GM18951 (cell line): ENCODE data around the gene OR4E1.
"Not testable (repeated sequence)": the region's sequence is repeated elsewhere in the genome, so short reads cannot be mapped to it uniquely, and the experiment has no call there.

Source experiments
- POLR2A ChIP-seq: IDR thresholded peaks from 4 replicates; pipeline ENCODE4 v1.6.1; 2011; ENCODE audit warnings: mild to moderate bottlenecking; ENCODE audit not compliant: insufficient read length, insufficient read depth; ENCODE audit errors: extremely low read depth
- in situ Hi-C: fragments of 300-500 bp; cut with MboI; formaldehyde crosslinking; loops from one replicate; pipeline ENCODE4 v1.12.0; 2022; ENCODE audit warnings: low sequenced_read_pairs, mixed read lengths, inconsistent platforms; ENCODE audit not compliant: unreplicated experiment

Gene OR4E1, protein sequence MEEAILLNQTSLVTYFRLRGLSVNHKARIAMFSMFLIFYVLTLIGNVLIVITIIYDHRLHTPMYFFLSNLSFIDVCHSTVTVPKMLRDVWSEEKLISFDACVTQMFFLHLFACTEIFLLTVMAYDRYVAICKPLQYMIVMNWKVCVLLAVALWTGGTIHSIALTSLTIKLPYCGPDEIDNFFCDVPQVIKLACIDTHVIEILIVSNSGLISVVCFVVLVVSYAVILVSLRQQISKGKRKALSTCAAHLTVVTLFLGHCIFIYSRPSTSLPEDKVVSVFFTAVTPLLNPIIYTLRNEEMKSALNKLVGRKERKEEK

GRCh38 chr14:21673718-21674117, at the start of gene OR4E1:
TSS of gene OR4E1 (minus strand) at chr14:21673818. CDS start at chr14:21670935, 2,883 bp downstream.
- no peak for TF ChIP-seq POLR2A
- in situ Hi-C loops: no loop called here

DNA sequence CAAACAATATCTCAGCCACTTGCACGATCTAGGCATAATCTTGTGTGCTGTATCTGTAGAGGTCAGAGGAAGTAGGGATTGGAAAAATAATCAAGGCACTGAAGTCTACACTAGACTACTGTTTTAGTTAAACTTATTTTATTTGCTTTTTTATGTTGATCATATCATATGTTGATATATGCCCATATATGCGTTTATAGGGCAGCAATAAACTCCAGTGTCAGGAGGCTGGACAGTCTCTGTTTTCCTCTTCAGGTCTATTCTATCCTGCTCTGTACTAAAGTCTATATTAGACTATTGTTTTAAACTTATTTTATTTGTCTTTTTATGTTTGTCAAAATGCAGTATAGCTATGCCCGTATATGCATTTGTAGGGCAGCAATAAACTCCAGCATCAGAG, 47.9 kb upstream of the OR4E1 start:
- in situ Hi-C loops: no loop called here
- no peak for TF ChIP-seq POLR2A

DNA sequence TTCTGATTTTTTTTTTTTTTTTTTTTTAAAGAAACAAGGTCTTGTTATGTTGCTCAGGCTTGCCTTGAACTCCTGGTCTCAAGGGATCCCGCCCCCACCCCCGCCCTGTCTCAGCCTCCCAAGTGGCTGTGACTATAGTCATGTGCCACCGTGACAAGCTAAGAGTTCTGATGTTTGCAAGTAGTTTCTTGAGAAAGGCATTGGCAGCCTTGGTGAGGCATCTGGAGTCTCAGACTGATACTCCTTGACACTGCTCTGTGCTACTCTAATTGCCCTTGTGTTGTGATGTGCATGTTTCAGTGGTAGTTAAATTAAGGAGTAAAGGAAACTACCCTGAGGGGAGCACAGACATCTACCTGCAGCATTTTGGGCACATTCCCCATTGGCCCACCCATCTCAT, 46.2 kb upstream of the OR4E1 start:
- no peak for TF ChIP-seq POLR2A
- in situ Hi-C loops: no loop called here

GRCh38 chr14:21714318-21714929, 40.8 kb upstream of the OR4E1 start:
- in situ Hi-C loops: no loop called here
- TF ChIP-seq POLR2A: no peak

DNA sequence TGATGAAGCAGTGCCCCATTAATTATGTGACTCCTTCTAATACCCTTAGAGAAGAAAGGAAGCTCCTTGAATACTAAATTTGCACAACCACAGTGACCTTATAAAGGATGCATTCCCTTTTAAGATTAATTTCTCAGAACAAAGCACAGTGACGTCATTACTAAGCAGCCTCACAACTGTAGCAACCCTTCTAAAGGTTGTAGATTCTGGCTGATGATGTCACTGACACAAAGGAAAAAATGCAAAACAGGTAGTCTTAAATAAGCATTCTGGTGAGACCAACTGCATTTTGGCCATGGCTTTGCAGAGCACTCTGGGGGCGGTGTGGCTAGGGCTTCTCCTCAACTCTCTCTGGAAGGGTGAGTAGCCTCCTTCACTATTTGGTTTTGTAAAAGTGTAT, 38.4 kb upstream of the OR4E1 start:
- in situ Hi-C loops: no loop called here
- no peak for TF ChIP-seq POLR2A

DNA sequence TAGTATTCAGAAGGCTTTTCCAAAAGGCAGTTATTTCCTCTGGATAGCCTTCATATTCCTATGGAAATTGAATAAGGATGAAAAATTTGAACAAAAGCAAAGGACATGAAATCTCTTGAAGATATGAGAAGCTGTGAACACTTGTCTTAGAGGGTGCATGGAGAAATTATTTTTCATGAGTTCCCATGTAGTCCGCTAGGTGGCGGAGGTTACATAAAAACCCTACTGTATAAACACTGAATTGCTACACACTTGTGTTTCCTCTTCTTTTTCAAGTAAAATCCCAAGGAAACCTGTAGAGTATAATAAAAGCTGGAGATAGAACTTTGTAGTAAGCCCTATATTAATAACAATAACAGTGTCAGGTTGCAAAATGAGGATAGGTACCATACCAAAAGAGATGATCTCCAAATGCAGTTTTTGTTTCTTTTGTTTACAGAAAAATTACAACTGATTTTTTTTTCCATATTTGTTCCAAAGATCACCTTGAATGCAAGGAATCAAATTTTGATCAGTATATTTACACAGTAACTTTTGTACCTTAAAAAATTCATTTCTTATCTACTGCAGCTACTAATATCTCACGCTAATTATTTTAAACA, 37.8 kb upstream of the OR4E1 start:
- no peak for TF ChIP-seq POLR2A
- in situ Hi-C loops: no loop called here

DNA sequence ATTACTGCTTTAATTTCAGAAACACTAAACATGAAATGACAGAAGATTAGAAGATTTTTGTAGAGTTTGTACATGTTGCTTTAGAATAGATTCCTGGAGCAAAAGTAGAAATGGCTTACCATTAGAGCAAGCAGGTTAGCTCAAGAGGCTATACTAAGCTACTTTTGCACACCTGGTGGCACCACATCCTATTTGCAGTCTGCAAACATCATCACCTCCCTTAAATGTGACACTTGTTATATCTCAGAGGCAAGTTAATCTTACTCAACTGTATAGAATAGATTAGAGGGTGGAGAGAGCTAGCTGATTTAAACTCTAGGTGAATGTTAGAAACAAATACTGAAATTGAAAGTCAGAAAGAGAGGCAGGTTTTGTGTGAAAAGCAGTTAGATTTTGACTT, 30.7 kb upstream of the OR4E1 start:
- in situ Hi-C loops: no loop called here
- no peak for TF ChIP-seq POLR2A

GRCh38 chr14:21703357-21704326, 30.0 kb upstream of the OR4E1 start:
- TF ChIP-seq POLR2A: no peak
- in situ Hi-C loops: no loop called here

DNA sequence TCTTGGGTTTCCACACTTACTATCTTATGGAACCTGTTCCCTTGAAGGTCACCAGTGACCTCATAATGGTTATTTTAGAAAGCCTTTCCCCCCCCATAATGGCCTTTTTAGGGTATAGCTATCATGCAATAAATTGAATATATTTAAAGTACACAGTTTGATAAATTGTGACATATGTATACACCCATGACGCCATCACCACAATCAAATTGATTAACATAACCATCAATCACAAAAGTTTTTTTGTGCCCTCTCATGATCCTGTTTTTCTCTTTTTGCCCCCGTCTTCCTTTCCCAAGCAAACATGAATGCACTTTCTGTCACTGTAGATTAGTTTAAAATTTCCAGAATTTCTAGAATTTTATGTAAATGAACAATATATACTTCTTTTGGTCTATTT, 28.7 kb upstream of the OR4E1 start:
- in situ Hi-C loops: no loop called here
- TF ChIP-seq POLR2A: no peak

DNA sequence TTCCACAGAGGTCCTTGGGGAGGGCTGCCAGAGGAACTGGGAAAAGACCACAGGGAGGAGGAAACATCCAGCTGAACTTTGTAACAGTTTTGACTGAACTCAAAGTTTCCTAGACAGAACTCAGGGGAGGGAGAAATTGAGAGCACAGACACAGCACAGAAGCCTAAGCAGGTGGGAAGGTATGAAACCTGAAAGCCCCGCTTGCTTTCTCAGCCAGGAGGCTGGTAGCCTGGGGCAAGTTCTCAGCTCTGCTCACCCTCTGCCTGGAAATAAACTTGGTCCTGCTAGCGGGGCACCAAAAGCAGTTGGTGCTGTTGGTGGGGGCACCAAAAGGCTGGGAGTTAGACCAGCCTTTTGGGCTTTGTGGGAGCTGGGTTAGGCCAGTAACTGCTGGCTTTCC, 25.9 kb upstream of the OR4E1 start:
- TF ChIP-seq POLR2A: no peak
- in situ Hi-C loops: no loop called here

GRCh38 chr14:21698538-21698937, 24.9 kb upstream of the OR4E1 start:
- in situ Hi-C loops: not testable (repeated sequence)

DNA sequence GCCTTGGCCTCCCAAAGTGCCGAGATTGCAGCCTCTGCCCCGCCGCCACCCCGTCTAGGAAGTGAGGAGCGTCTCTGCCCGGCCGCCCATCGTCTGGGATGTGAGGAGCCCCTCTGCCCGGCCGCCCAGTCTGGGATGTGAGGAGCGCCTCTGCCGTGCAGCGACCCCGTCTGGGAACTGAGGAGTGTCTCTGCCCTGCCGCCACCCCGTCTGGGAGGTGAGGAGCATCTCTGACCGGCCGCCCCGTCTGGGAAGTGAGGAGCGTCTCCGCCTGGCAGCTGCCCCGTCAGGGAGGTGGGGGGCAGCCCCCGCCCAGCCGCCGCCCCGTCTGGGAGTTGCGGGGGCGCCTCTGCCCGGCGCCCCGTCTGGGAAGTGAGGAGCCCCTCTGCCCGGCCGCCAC, 24.0 kb upstream of the OR4E1 start:
- in situ Hi-C loops: not testable (repeated sequence)

DNA sequence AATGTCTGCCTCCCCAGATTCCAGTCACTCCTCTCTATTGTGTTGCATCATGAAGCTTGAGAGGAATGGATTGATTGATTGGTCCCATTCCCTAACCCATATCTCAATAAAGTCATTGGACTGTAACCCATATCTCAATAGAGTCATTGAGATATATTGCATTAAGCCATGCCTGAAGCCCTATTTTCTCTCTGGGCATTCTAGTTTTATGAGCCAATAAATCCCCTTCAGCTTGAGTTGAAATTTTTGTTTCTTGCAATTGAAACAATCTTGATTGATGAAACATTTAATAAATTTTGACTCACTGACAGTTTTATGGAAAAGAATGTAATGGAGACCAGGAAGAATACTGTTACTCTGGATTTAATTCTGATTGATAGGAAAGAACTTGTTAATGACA, 20.8 kb upstream of the OR4E1 start:
- in situ Hi-C loops: no loop called here
- TF ChIP-seq POLR2A: no peak

GRCh38 chr14:21686468-21686867, 12.8 kb upstream of the OR4E1 start:
- TF ChIP-seq POLR2A: no peak
- in situ Hi-C loops: no loop called here

- in situ Hi-C loops: no loop called here
- no peak for TF ChIP-seq POLR2A
Observed at GRCh38 chr14:21680072-21680471, 6.5 kb upstream of the OR4E1 start.
